GM21717 (cell line): Measurements from ENCODE around the gene PODNL1.

Experiments used
- ATAC-seq: cut with Tn5 transposase; IDR thresholded peaks from one replicate; pipeline ENCODE4 v1.9.1; 2021; ENCODE audit warnings: mild to moderate bottlenecking, moderate library complexity; ENCODE audit not compliant: unreplicated experiment

Gene PODNL1

GRCh38 chr19:13896227-13896626, 42.0 kb downstream of the PODNL1 start:
- no peak for ATAC-seq

GRCh38 chr19:13894552-13894951, 43.7 kb downstream of the PODNL1 start:
- ATAC-seq, result no peak

DNA sequence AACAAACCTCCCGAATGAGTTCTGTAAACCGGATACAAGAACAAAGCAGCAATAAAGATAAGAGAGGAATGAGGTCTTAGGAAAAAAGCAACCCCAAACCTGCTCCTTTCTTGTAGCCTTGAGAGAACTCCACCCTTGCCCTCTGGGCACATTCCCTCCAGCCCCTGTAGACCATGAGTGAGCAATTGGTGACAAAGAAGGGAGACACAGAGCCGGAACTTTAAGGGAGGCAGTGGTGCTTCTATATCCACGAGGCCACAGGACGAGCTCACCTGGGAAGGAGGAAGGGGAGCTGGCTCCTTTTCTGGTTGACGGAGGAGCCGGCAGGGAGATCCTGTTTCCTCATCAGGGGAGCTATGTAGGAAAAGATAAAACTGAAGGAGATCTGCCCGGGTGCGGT, 45.3 kb downstream of the PODNL1 start:
- ATAC-seq, result no peak

GRCh38 chr19:13890136-13890535, 48.1 kb downstream of the PODNL1 start:
- no peak for ATAC-seq

DNA sequence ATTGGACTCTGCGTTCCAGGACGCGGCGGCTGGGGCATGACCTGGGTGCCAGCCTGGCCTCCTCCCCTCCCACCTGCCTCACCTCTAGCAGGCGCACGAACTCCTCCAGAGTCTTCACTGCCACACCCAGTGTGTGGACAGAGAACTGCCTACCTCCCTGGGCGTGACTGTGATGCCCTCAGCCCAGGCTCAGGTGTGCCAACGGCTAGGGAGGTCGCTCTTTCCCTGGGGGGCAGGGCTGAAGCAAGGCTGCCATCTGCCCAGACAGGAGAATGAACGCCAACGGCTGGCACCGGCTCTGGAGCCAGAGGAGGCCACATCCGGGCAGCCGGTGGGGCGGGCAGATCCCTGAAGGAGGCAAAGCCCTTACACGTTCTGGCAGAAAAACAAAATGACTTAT, 49.9 kb downstream of the PODNL1 start:
- ATAC-seq, result no peak

DNA sequence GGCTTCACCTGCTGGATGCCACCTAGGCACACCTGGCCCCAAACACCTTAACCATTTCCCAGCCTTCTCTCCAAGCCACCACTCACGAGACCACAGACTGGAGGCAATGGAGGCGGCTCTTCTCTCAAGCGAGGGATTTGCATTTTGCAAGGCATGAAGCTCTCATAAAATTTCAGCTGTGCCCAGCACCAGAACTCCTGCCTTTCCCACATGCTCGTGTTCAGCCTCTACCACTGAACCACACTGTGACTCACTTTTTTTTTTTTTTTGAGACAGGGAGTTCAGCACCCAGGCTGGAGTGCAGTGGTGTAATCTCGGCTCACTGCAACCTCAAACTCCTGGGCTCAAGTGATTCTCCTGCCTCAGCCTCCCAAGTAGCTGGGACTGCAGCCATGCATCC, 50.7 kb downstream of the PODNL1 start:
- ATAC-seq, result no peak

GRCh38 chr19:13887018-13887436, 51.2 kb downstream of the PODNL1 start:
- ATAC-seq, result no peak

GRCh38 chr19:13885826-13886365, 52.3 kb downstream of the PODNL1 start:
- no peak for ATAC-seq

DNA sequence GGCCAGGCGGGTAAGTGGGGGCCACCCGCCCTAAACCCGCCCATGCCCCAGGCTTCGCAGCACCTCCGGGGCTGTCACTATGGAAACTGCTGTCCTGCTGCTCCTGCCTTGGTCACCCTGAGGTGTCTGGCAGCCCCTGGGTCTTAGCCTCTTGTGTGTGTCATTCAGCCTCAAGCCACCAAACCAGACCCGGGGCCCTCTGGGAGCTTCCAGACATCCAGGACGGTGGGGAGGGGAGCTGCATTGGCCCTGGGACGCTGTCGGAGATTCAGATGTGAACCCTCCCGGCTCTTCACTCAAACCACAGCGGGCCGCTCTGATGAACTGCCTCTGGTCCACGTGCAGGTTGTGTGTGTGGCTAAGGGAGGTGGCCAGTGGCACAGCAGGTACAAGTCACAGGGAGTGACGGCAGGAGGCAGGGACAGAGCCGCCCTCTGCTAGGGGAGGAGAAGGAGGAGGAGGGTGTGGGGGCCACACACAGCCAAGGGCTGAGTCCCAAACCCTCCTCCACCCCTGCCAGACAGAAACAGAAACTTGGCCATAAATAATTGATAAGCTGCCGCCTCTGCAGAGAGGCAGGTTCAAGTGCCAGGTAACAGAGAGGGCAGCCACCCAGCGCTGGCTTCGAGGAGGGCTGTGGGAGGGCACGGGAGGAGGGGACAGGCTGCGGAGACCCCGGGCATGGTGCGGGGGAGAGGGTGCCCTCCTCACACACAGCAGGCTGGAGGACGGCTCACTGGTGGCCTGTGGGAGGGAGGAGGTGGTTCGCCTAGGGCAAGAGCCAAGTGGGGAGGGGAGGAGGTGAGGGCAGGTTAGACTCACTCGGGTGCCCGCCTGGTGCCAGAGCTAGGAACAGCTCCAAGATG, 53.3 kb downstream of the PODNL1 start:
- no peak for ATAC-seq

- ATAC-seq, result no peak
Measured at GRCh38 chr19:13883516-13884064, 54.6 kb downstream of the PODNL1 start.

DNA sequence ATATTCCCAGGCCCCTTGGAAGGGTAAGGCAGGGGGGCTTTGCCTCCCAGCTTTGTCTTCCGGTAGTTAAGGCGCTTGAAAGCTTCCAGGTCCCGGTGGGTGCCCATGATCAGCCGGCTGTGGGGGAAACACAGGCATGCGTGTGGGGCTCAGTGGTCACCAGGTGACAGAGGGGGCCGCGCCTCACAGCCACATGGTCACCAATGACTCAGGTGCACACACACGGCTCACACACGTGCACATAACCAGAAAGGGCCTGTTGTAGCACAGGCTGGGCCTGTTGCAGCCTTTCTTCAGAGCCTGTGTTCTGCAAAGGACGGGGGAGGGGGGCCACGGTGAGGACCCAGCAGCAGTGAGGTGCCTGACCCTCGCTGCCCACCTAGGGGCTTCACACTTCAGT, 55.4 kb downstream of the PODNL1 start:
- ATAC-seq, result no peak

GRCh38 chr19:13882419-13882795, 55.8 kb downstream of the PODNL1 start:
- no peak for ATAC-seq

DNA sequence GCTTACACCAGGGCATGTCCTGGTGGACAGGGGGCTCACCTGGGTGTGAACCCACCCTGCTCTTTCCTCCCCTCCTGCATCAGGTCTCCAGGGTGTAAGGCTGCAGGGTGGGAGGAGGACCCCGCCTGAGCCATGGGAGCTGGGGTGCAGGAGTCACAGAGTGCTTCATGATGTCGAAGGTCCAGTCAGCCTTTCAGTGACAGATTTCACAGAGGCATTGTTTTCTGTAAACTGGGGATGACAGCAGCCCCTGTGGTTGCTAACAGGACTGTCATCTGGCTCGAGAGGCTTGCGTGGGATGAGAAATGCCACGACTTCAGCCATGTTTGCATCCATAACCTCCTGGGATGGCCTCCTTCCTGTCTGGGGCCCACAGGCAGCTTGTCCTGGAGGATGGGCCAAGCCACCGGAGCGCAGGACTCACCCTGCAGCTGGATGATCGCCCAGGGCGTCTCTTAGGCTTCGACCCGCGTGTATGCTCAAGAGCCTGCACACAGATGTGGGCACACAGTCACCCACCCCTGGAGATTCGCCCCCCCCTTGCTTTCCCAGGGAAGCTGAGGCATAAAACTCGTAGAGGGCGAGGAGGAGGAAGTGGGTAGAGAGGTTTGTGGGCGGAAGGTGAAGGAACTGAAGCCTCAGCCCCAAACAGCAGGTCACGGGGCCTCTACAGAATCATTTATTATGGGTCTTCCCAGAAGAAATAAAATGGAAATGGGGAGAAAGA, 56.4 kb downstream of the PODNL1 start:
- ATAC-seq, result no peak

DNA sequence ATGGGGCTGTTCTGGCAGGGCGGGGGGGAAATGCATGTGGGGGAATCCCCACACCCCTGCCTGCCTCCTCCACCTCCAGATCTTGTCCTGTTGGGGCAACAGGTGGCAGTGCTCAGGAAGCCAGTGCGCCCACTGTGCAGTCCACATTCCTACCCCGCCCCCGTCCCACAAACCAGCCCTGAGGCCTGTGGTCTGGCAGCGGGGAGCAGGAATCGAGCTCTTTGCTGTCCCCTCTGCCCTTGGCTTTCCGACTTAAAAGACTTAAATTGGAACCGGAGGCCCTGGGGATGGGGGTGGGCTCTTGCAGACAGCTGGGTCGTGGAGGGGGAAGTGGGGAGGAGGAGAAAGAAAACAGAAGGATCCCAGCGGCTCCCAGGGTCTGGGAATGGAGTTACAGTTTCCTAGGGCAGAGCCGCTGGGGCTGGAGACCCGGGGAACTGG, 56.9 kb downstream of the PODNL1 start:
- no peak for ATAC-seq
